NCI-H510A (cell line): ENCODE results near the gene NR1I3.
"Not testable (repeated sequence)": the region's sequence is repeated elsewhere in the genome, so short reads cannot be mapped to it uniquely, and the experiment has no call there.

ENCODE experiments used
- DNase-seq: peaks from one replicate; lab custom pipeline; 2025; lab: John Stamatoyannopoulos, UW

The NR1I3 gene

GRCh38 chr1:161250100-161250499 lies 12.1 kb upstream of the NR1I3 start:
- DNase-seq = not testable (repeated sequence)

GRCh38 chr1:161244888-161245287 lies 6.9 kb upstream of the NR1I3 start:
- DNase-seq = no peak

GRCh38 chr1:161242313-161242712 lies 4.3 kb upstream of the NR1I3 start:
- DNase-seq = no peak

DNA sequence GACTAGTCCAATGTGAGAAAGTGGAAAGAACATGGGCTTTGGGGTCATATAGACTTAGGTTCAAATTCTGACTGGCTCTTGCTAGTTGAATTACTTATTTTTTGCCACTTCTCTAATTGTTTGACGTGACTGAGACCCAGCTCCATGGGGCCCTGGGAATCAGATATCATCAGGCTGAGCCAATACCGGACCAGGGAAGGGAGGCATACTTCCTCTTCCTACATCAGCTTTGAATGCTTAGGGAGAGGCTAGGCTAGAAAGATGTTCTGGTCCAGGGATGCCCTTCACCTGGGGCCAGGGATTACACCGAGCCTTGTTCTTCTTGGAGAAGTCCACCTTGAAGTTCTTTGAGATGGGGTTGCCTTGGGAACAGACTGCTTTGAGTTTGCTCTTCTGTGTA lies 3.7 kb upstream of the NR1I3 start:
- DNase-seq = no peak

DNA sequence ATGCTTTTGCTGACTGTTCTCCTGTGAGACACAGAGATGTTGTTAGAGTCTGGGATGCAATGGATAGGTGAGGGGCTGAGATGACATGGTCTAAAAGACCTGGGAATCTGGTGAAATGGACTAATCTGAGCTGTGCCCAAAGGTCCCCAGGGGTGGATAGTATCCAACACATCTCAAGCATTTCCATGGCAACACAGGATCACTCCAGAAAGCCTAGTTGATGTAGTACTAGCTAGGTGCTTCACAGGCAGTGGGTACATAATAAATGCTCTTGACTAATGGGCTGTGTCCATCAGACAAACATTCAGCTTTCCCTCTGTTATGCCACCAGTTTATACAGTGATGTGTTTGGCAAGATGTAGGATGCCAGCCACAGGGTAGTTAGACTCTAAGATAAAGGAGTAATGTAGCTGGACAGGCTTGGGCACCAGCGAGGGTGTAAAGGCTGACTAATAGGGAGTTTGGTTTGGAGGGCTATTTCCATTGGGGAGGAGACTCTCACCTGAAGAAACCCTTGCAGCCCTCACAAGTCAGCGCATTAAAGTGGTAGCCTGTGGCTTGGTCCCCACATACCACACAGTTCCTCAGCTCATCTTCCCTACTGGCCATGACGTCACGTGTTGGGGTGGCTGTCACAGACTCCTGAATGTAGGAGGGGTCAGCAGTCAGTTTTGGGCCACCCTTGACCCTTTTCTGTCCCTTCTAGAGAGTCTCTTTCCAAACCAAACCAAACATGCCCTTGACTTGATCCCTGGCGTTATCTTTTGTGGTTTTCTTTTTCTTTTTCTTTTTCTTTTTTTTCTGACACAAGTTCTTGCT lies 1.8 kb downstream of the NR1I3 start:
- no peak for DNase-seq

DNA sequence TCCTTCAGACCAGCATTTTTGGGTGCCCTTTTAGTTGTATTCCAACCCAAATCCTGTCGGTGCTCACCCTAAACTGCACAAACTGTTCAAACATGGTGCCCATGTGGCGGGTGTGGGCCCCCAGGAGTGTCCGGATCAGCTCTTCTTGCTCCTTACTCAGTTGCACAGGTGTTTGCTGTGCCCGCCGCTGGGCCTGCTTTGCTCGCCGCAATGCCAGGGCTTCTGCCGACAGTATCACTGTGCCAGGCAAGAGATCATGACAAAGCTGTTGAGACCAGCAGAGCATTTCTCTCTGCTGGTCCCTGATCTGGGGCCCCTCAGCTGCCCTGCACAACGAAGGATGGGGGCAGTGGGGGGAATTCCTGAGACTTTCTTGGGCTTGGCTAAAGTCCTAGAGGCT lies 4.9 kb downstream of the NR1I3 start:
- no peak for DNase-seq

DNA sequence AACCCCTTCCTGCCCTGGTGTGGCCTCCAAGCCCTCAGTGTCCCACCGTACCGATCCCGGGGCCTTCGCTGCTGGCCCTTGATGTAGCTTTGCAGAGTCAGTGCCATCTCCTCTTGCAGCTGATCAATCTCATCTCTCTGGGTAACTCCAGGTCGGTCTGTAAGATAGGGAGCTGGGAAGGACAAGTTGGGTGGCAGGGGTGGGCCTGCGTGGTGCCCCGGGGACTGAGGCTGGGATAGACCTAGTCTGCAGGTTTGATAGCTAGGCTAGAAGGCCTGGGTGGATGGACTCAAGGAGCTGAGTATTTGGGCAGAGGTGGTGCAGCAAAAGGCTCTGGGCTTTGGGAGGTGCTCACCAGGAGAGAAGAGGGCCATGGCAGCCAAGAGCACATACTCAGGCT lies 7.2 kb downstream of the NR1I3 start:
- no peak for DNase-seq

DNA sequence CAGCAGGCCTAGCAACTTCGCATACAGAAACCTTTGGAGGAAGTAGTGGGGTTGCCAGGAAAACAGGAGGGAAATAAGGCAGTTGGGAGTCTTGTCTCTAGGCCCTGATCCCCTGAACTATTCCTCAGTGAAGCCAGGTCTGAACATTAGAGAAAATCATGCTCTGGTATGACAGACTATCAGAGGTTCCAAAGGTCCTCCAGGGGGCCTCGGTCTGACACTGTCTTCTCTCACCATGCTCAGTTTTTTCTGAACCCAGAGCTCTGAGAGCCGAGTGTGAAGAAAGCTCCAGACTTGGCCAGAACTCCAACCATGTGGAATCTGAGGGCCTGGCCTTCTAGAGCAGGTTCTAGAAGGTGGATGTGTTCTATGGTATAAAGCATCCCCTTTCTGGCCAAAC lies 8.1 kb downstream of the NR1I3 start:
- no peak for DNase-seq

DNA sequence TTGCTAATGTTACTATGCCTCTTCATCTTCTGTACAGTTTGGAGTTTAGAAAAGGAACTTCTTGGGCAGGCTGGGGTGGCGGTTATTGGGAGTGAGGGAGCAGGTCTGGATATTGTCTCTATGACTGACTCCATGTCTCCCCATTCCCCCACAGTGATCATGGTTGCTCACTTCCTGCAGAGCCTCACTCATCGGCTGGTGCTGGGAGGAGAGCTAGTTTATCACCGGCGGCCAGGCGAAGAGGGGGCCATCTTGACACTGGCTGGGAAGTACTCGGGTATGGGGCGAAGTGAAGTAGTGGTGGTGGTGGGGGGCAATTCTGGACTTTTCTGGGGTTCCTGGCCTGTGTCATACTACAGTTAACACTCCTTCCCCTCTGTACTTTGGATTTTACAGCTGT lies 10.0 kb downstream of the NR1I3 start:
- no peak for DNase-seq

DNA sequence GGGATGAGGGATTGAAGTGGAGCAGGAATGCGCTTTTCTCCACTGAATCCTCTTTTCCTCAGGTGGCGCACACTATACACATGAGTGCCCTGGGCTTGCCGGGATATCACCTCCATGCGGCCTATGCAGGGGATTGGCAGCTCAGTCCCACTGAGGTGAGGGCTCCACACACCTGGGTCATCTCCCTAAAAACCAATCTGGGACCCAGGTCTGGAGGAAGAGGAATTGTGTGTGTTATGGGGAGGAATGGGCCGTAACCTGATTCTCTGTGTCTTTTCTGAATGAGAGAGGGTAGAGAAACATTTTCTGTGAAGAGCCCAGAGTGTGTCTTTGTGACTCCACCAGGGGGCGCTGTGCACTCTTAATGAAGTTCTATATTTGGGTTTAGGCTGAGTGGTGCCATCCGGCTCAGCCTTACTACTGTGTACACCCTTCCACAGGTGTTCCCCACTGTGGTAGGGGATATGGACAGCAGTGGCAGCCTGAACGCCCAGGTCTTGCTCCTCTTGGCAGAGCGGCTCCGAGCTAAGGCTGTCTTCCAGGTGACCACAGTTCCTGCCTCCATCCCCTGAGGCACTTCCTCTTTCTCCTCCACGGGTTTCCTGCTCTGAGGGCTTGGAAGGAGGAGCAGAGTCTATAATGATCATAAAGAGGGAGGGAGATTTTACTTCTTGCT lies 10.7 kb downstream of the NR1I3 start:
- peak; percentile 56 for DNase-seq

DNA sequence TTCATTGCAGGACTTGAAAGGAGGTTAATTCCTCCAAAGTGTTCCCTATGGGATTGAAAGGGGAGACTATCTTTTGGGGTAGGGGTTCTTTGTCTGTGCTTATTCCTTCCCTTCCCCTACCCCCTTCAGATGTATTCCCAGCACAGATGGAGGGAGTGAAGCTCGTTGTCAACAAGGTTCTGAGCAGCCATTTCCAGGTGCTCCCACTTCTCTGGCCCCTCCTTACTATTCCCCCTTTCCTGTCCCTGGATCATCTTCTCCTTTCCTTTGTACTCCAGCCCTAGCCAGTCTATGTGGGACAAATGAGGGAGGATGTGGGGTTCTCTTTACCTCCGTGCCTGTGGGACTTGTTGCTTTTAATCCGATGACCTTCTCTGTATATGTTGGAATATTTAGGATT lies 11.2 kb downstream of the NR1I3 start:
- DNase-seq = no peak

DNA sequence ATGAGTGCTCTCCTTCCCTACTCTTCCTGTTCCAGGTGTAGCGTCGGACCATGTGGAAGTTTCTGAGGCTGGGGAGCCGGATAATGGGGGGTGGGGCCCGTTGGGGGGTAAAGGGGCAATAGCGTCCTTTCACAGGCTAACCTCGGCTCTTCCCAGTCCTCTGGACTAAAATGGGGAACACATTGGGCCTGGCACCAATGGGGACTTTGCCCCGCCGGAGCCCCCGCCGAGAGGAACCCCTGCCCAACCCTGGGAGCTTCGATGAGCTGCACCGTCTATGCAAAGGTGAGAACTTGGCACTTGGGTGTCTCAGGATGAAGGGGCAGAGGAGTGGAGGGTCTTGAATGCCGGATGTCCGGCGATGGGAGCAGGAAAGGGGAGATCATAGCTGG lies 11.7 kb downstream of the NR1I3 start:
- DNase-seq = no peak

- peak; percentile 93 for DNase-seq
Observed at GRCh38 chr1:161225534-161226319, 12.3 kb downstream of the NR1I3 start, which contains the start of gene TOMM40L. Gene TOMM40L, plus strand, starts transcription at chr1:161226060. Its CDS starts 430 bp downstream, at chr1:161226490.

- no peak for DNase-seq
Observed at GRCh38 chr1:161225178-161225533, 12.8 kb downstream of the NR1I3 start.

GRCh38 chr1:161224695-161225087 lies 13.3 kb downstream of the NR1I3 start:
- DNase-seq = not testable (repeated sequence)

DNA sequence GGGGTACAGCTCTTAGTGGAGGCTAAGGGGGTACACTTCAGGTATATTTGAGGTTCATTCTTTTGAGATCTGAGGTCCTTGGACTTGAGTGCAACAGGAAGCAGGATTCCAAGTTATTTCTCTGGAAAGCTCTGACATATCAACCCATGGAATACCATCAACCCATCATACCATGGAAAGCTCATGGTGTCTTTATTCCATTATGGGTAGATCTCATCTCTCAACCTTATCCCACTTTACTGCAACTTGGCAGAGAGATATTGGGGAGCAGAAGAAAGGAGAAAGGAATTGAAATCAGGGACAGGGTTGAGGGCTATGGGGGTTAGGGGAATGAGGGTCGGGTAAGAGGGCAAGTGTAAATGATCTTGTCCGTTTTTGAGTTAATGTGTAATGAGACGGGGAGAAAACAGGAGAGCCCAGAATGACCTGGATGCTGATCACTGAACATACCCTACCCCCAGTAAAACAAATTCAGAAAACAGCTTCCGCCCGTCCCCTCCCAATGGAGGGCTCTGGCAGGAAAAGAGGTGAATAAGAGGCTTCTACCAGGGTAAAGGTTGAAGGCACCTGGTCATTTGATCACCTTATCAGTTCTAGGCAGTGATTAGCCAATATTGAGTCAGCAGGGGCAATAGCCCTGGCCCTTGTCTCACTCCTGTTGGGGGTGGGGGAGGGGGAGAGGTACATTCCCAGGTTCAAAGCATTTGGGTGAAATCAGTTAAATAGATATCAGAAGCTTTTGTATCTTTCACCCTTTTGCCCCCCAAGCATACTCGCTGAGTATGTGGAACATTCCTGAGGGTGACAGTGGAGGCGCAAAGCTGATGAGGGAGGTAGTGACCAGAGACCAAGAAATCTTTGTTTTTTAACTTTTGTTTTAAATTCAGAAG lies 14.0 kb downstream of the NR1I3 start:
- no peak for DNase-seq

DNA sequence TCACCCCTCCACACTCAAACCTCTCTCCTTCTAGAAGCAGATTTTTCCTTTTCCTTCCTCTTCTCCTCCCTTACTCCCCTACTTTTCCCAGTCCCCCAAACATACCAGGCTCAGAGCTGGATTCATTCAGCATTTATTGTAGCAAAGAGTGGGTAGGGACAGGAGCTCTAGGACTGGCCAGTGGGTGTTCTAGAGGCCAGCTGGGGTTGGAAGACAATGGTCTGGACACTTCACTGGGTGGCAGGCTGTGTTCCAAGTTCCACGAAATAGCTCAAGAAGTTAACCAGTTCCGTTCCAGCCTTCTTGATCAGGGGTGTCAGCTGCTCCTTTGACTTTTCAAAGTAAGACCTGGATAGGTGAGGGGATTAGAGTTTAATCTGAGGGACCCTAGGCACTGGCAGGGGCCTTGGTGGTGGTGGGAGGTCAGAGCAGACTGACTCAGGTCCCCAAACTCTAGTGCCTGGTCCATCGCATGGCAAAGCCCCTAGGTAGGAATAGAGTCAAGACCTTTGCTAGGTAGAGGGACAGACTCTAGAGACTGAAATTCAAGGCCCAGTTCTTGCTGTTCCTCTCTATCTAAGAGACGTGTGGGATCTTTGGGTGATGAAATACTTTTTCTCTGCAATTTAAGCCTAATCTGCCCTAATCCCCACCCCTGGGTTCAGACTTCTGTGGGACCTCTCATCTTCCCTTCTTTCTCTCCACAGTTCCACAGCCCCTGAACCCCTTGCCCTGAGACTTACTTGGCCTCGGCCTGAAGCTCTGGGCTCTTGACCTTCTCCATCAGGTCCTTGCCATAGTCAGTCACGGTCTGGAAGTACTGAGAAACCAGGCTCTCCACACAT lies 15.6 kb downstream of the NR1I3 start:
- no peak for DNase-seq

DNA sequence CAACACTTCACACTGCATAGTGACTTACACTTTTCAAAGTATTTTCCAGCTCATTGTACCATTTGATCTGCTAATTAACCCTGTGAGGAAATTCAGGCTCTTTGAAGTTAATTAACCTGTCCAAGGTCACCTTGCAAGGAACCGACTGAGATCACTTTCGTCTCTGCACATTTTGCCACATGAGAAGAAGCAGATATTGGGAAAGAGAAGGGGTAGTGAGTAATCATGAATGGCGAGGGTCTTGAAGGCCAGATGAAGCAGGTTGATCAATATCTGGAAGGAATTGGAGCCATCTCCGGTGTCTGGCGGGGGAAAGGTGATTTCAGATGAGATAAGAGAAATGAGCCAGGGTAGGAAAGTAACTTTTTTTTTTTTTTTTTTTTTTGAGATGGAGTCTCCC lies 18.0 kb downstream of the NR1I3 start:
- DNase-seq = no peak

DNA sequence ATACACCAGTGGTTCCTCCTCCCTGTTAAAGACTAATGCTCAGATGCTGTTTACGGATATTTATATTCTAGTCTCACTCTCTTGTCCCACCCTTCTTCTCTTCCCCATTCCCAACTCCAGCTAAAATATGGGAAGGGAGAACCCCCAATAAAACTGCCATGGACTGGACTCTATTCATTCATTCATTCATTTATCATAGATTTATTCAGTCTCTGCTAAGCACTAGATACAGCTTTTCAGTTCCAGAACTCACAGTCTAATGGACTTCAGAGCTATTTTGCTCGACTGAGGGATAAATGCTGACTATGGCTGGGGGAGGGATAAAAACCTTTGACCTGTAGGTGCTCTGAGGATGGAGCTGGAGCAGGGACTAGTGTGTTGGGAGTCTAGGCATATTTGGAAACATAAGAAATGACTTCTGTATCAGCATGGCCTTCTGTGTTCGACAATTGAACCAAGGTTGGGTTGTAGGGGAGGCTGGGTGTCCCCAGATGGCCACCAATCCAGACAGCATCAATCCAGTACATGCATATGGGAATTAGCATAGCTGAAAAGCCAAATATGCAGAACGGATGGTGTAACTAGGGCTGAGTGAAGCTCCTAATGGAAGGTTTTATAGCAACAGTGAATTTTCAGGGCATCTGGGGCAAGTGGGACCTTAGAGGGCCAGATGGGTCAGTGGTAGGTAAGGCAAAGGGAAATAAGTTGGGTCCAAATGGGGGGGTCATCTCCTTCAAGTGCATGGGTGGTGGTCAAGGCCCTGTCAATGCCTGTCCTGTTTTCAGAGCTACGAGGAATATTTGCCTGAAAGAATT lies 18.7 kb downstream of the NR1I3 start:
- DNase-seq = no peak
